Activated CD8-positive, alpha-beta memory T cell treated with anti-CD3 and anti-CD28 coated beads, Interleukin-2, amount 50 U/mL, for 4 hours (primary cell): Measurements from ENCODE around the gene TBC1D32.
"Not testable (repeated sequence)": the region's sequence is repeated elsewhere in the genome, so short reads cannot be mapped to it uniquely, and the experiment has no call there.

Experiments
- DNase-seq: peaks from one replicate; pipeline ENCODE4 v3.0.0-alpha.2; 2020

The TBC1D32 gene

GRCh38 chr6:121093928-121094327 is 240.4 kb downstream of the TBC1D32 start:
- no peak for DNase-seq

GRCh38 chr6:121090492-121090891 is 243.8 kb downstream of the TBC1D32 start:
- DNase-seq = no peak

- DNase-seq = no peak
These were observed 247.4 kb downstream of the TBC1D32 start for GRCh38 chr6:121086876-121087275.

GRCh38 chr6:121076119-121076518 is 258.2 kb downstream of the TBC1D32 start:
- no peak for DNase-seq

- not testable (repeated sequence) for DNase-seq
These were observed 265.5 kb downstream of the TBC1D32 start for GRCh38 chr6:121068749-121069148.

- DNase-seq = no peak
These were observed 266.9 kb downstream of the TBC1D32 start for GRCh38 chr6:121067381-121067780.

- DNase-seq = no peak
These were observed 269.9 kb downstream of the TBC1D32 start for GRCh38 chr6:121064345-121064744.

GRCh38 chr6:121055572-121056163 is 278.6 kb downstream of the TBC1D32 start:
- no peak for DNase-seq

- not testable (repeated sequence) for DNase-seq
These were observed 285.7 kb downstream of the TBC1D32 start for GRCh38 chr6:121048593-121048992.

GRCh38 chr6:121044905-121045304 is 289.4 kb downstream of the TBC1D32 start:
- not testable (repeated sequence) for DNase-seq

GRCh38 chr6:121043706-121044105 is 290.6 kb downstream of the TBC1D32 start:
- not testable (repeated sequence) for DNase-seq

GRCh38 chr6:121043211-121043610 is 291.1 kb downstream of the TBC1D32 start:
- not testable (repeated sequence) for DNase-seq

GRCh38 chr6:121042766-121043165 is 291.5 kb downstream of the TBC1D32 start:
- no peak for DNase-seq

- no peak for DNase-seq
These were observed 293.4 kb downstream of the TBC1D32 start for GRCh38 chr6:121040831-121041230.

- no peak for DNase-seq
These were observed 301.2 kb downstream of the TBC1D32 start for GRCh38 chr6:121033091-121033490.

GRCh38 chr6:121032268-121033006 is 301.8 kb downstream of the TBC1D32 start:
- DNase-seq = no peak
